HG02943 (cell line): ENCODE measurements around the gene MACC1.

Experiments
- ATAC-seq: cut with Tn5 transposase; IDR thresholded peaks from one replicate; pipeline ENCODE4 v1.9.1; 2021; ENCODE audit warnings: mild to moderate bottlenecking, low read depth, moderate library complexity; ENCODE audit not compliant: unreplicated experiment

Gene MACC1

DNA sequence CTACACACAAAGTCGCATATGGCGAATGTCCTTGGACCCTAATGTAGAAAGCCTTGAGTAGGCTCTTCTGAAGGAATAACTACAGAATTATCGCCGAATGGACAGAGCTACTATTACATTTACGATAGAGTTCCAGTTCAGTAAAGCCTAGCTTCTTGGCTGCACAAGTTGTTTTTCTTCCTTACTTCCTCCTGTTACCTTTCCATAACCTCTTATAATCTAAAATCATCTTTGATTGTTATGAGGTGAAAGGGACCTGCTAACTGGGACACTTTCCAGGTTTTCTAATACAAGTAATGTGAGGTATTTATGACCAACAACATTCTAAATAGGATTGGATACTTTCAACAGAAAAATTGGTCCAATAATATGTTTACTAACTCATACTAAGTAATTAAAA, 31.2 kb downstream of the MACC1 start:
- ATAC-seq, result no peak

DNA sequence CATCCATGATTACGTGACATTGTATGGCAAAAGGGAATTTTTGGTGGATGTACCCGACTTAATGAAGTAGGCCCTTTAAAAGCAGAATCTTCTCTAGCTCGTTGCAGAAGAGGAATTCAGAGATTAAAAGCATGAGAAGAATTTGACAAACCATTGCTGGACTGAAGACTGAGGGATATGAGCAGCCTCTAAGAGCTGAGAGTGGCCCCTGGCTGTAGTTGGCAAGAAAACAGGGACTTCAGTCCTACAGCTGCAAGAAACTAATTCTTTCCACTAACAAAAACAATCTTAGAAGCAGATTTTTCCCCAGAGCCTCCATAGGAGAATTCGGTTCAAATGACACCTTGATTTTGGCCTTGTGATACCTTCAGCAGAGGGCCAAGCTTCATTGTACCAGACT, 34.1 kb downstream of the MACC1 start:
- ATAC-seq, result no peak

DNA sequence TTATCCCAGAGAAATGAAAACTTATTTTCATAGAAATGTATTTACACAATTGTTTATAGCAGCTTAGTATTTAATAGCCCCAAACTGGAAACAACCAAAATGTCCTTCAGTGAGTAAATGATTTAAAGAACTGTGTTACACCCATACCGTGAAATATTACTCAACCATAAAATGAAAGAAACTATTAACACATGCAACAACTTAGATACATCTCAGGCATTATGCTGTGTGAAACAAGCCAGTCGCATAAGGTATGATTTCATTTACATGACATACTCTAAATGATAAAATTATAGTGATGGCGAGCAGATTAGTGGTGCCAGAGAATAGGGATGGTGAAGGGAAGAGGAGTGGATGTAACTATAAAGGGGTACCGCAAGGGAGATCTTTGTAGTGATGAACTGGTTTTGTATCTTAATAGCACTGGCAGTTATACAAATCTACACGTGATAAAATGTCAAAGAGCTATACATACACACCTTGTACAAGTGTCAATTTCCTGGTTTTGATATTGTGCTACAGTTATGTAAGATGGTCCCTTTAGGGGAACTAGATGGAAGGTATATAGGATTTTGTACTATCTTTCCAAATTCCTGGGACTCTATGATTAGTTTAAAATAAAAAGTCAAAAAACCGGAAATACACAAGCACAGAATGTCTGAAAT, 40.5 kb downstream of the MACC1 start:
- ATAC-seq, result no peak

DNA sequence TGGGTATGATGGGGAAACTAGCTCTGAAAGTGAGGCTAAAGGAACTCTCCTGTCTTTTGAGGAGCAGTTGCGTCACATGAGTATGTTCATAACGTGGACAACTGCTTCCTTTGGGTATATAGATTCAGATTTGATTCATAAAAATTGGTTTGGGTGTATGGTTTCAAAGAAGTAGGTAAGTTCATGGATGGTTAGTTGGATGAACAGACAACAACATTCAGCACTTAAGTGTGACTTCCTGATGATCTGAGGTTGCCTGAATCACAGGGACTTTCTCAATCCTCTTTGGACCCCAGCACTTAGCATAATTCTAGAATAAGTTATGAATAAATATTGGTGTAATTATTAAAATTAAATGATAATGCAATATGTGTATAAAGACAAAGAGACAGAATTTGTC, 43.4 kb downstream of the MACC1 start:
- ATAC-seq, result no peak

DNA sequence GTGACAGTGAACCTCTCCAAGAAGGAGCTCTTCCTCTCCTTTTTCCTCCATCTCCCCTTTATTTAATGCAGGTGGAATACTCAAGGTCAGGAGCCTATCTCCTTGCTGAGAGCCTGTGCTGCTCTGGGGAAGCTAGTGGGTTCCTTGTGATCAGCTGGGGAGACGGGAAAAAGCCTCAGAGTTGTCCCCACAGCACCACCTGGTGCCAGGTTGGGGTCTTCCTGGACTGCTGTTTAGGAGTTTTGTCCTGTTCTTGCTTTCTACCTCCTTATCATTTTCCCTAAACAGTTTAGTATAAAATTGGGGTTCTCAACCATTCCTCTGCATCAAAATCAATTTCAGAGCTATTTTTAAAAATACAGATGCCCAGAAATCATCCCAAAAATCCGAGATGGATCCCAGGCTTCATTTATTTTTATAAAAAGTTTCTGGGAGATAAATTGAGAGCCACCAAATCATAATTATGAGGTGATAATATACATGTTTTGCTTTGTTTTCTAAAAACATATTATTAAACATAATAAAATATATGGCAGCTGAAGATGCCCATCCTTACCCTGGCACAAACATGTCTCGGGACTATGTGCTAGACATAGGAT, 44.3 kb downstream of the MACC1 start:
- no peak for ATAC-seq

DNA sequence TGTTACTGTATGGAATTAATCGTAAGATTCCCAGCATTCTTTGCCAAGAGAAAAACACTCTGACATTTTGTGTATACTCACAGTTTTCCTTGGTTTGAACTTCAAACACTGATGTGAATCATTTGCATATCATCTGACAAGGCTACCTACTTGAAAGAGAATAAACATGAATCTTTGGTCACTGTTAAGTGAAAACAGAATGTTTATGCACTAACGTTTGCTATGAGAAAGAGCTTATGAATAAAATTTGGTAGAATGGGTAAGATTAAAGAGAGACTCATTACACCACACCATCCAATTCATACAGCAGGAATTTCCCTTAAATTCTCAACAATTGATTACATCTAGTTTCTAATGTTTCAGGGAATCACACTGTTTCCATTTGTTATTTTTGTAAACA, 46.6 kb downstream of the MACC1 start:
- no peak for ATAC-seq

DNA sequence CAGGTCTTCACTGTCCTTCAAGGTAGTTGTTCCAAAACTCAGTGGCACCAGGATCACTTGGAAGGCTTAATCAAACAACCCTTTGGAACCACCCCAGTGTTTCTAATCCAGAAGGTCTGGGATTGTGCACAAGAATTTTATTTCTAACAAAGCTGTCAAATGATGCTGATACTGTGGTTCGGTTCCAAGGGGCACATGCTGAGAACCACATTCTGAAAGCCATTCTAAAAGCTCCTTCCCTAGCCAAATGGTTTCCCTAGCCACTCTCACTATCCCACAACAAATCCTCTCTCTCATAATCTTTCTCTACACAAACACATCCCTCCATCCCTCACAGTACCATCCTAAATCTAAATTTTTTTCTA, 52.1 kb downstream of the MACC1 start:
- ATAC-seq, result no peak

DNA sequence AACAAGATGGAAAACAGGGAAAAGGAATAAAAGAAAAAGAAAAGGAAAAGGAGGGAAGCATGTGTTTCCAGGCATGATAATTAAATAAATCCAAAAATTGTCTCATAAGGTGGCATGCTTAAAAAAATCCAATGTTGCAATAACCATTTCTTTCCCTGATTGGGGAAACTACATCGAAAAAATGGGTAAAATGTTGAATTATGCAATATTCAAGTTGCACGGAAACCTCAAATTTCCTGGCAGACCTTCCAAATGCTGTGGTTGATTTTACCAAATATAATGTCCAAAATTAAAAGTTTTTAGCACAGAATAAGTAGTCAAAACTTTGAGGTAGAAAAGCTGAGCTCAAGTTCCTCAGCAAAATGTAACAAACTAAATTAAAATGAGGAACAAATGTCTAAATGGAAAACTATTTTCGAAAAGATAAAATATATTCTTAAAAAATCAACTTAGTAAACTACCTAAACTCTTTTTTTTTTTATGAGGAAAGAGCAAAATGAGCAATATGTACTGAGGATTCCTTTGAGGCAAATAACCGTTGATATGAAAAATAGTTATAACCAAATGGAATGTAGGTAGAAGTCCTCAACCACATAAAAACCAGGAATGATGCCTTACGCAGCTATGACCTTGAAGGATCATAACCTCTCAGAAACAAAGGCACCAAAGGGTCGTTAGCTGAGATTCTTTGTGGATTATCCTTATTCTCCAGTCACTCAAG, 52.6 kb downstream of the MACC1 start:
- ATAC-seq, result no peak

DNA sequence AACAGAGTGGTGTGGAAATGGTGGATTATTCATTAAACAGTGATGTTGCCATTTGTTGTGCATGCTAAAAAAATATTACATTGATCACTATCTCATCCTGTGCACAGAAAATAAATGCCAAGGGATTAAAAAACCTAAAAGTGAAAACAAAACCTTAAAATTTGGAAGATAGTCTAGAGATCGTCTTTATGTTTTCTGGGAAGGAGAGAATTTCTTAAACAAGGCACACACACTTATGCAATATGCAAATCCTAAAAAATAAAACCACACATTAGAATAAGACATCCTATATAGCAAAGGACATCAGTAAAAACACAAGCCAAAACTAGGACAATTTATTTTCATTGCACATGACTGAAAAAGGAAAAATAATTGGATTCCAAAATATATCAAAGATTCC, 54.5 kb downstream of the MACC1 start:
- ATAC-seq, result no peak

DNA sequence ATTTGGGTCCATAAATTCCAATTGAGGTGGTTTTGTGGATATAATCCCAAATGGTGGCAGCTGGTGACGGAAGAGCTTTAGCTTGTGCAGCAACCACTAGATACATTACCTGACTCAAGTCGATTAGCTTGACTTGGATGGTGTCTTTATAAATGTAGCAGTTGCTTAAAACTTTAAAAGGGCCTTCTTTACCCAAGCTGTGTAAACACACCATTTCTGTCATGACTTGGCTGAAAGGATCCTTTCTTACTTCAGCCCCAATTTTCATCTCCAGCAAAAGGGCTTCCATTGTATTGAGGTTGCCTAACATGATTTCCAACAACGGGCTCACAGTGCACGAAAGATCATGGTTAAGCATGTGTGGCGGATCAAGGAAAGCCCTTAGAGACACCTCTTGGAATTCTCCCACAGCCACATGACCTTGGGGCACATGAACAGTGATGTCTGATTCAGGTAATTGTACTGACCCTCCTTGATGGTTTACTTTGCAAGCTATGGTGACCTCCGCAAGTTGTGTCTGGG, 57.9 kb downstream of the MACC1 start:
- no peak for ATAC-seq

DNA sequence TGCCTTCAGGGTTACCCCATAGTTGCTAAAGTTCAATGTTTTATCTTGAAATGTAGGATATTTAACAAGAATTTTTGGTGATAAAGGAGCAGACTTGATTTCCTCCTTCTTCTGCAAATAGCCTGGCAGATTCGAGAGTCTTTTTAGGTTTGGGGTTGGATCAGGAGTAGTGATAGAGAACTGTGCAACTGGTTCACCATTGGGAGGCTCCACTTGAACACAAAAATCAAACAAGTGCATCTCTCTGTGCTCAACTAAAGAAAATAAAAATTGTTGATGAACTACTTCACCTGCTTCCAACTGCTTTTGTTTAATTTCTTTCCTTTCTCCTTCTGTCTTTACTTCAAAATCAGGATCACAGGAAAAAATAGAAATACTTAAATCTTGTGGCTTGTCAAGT, 58.5 kb downstream of the MACC1 start:
- no peak for ATAC-seq

DNA sequence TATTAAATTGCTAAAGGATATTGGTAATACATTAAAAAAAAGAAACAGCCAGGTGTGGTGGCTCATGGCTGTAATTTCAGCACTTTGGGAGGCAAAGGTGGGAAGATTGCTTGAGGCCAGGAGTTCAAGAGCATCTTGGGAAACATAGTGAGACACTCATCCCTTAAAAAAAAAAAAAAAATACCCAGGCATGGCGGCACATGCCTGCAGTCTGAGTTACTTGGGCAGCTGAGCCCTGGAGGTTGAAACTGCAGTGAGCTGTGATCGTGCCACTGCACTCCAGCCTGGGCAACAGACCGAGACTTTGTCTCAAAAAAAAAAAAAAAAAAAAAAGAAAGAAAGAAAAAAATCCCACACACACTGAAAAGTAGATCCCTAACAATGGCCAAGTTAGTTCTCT, 59.7 kb downstream of the MACC1 start:
- ATAC-seq, result no peak

DNA sequence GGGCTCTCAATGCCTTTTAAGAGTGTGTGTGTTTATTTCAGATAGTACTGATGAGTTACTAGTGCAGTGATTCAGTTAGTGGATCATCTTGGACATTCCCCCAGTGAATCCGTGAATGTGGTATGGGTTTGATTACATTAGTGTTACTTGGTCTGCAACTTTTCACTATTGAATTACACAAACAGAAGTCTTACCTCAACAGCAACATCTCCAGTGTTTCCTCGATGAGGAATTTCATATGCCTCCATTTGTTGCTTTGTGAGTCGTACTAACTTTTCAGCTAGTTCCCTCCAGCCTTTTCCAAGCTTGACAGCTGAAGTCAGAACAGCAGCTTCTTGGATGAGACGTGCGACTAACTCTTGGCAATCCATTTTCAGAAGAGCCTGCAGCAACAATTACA, 63.2 kb downstream of the MACC1 start:
- ATAC-seq, result no peak

DNA sequence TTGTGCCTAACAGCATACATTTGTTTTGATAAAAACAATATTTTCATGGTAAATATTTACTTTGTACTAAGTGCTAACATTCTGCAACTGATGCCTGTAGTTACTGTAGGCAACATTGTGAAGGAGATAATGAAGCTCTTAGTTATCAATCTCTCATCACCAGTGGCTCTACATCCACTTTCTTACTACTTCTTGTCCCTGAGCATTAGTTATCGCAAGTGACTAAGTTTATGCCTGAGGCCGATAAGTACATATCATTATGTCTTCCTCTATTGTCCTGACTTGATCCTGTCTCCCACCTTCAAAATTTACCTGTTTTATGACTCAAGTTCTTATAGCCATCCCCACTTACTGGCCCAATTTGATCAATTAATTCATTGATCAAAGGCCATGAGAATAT, 63.6 kb downstream of the MACC1 start:
- ATAC-seq, result no peak

DNA sequence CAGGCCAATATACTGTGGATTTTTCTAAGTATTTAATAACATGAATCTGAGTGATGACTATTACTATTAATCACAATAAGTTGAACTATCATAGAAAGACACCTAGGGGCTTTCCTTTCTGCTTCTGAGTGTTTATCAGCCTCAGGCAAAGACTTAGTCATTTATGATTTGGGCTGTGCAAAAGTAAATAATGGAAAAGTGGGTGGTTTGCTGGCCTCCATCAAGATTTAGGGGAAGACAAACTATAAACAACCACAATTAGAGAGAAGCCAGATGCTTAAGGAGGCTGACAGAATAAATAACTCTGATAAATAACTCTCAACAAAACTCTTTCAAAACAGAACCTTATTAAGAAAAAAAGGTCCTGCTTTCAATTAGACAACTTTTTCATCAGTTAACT, 64.7 kb downstream of the MACC1 start:
- no peak for ATAC-seq

DNA sequence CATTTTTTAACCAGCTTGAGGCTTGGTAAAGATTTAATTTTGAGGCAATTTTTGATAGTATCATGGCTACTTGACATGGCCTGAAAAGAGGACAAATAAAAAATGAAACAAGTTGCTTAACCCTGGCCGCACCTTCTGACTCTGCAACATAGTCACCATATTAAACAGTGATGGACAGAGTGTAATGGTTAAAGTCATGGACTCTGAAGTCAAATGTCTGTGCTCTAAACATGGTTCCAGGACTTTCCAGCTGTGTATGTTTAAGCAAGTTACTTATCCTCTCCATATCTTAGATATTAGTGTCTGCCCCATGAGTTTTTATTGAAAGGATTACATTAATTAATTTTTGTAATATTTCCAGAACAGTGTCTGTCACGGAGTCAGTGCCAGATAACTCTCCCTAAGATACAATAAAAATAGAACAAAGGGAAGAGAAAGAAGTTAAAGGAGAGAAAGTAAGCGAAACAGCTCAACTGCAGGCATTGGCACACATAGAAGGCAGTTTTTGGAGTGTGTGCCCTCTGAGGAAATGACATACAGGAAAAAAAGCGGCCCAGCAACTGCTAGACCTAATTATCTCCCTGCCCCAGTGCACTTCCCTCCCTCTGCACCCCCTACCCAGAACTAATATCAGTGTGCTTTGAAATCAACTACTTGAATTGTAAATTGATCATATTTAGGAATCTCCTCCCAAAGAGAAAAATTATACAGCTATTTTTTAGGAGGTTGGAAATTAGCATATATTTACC, 65.3 kb downstream of the MACC1 start:
- no peak for ATAC-seq

DNA sequence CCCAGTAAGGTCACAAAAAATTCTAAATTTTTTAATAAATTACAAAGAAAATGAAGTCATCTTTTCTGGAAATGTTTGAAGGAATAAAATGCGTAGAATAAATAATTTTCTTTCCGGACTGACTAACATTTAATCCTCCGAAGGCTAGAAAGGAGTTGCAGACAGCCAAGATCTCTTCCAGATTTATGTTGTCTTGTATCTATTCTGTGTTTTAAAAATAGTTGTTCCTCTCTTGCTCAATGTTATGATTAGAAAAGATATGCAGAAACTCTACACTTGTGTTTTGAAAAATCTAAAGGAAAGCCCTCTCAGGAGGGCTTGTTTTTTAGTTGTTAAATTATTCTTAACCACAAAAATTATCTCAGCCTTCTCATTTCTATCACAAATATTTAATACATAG, 70.7 kb downstream of the MACC1 start:
- ATAC-seq, result no peak

DNA sequence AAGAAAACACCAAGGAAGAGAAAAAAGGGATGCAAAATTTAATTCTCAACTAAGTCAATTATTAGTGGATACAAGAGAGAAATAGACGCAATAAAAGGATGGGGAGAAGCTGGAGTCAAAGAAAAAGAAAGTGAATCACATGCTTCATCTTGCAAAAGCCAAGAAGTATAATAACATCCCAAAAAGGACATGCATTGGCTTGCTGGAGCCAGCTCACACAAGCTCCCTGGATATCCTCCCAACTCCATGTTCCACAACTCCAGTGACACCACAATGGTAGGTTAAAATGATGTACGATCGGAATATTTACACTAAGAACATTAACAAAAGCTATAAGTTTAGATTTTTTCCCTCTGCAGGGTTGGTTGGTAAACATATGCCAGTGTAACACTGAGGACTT, 72.4 kb downstream of the MACC1 start:
- ATAC-seq, result no peak

DNA sequence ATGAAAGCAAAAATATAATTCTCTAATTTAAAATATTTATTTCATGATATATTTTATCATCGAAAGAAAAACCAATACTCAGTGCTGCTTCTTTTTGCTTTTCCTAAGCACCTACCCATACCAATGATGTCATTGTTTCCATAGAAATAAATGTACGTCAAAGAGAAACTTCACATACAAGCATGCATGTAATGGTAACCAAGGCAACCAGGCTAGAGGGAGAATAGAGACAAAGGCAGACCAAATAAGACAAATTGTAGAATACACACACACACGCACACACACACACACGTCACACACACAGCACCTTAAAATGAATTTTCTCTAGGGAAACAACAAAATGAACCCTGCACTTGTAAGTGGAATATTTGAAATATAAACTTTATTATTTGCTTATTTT, 75.5 kb downstream of the MACC1 start:
- no peak for ATAC-seq

DNA sequence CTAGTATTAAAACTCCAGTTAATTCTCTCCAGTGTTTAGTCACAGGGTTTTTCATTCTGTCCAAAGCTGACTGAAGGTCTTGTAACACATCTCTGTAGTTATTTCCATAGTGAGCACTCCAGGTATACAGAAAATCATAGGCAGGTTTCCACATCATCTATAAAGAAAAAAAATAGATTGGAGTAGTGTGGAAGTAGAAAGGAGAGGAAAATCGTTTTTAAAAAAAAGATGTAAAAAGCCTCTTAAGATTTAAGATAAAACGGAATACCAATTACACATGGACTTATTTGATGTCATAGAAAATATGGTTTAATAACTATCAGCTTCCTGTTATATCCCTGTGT, 76.2 kb downstream of the MACC1 start:
- ATAC-seq, result no peak

DNA sequence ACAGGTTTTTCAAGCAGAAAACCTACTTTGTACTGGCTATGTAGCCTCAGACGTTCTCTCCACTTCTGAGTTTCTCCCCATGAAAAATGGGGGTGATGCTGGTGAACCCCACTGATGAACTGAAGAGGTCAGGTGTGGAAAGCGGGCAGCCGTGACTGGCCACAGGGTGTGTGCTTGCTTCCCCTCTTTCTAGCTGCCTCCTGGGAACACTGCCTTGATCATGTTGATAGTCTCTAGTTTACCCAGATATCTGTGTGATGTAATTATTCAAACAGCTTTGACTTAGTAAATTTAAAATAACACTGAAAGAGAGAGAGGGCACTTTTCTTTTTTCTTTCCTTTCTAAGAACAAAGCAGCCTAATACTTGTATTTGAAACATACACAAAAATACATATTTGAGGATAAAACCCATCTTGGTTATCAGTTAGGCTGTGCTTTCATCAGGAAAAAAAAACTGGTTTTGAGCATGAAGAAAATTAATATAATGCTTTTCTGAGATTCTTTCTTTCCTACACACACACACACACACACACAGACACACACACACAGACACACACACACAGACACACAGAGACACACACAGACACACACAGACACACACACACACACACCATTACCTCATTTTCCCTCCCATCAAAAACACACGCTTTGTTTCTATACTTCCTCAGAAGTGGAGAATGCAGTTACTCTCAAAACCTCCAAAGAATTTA, 76.7 kb downstream of the MACC1 start:
- no peak for ATAC-seq
